ENCODE data around the gene SLC7A10.
"Not testable (repeated sequence)": the region's sequence is repeated elsewhere in the genome, so short reads cannot be mapped to it uniquely, and the experiment has no call there.

The SLC7A10 gene

GRCh38 chr19:33189453-33189852 lies 36.2 kb downstream of the SLC7A10 start:
- in situ Hi-C loops (cut with MboI; ENCODE audit: low sequenced_read_pairs): no loop called here

DNA sequence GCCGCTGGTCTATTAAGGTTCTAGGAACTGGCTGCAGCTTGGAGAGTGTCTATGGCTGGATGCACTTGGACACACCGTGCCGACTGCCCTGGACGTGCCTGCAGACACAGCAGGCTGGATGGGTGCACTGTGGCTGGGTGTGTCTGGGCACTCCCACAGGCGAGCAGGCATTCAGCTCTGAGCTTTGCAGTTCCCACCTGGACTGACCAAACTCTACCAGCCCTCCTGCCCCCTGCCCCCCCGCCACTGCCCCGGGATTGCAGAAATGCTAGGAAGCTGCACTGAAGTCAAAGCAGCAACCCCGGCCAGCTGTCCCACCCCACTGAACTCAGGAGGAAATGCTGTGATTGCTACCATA lies 38.5 kb downstream of the SLC7A10 start:
- in situ Hi-C loops (cut with MboI; ENCODE audit: low sequenced_read_pairs): no loop called here

GRCh38 chr19:33186431-33187182 lies 39.0 kb downstream of the SLC7A10 start:
- in situ Hi-C loops (cut with MboI; ENCODE audit: low sequenced_read_pairs): no loop called here

DNA sequence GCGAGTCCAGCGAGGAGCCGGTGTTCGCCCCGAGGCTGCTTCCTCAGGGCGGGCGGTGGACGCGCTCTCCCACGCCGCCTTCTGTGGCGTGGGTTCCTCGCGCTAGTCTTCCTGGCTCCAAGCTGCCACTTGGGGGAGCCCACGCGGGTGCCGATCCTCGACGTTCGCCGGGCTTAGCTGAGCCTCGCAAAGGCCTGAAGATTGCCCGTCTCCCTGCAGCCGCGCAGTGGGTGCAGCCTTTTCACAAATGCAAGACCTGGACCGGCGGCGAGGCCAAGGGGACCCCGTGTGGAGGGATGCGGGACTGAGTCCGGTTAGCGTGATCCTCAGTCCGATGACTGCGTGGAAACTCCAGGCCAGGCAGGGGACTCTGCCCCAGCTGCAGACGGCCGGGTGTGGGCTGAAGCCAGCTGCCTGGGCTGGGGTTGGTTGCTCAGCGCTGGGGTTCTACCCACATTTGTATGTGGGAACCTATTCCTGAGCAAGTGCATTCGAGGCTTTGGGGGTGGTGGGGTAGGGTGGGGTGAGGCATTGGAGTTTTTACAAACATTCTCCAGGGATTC lies 48.2 kb downstream of the SLC7A10 start:
- in situ Hi-C loops (cut with MboI; ENCODE audit: low sequenced_read_pairs): no loop called here

GRCh38 chr19:33176670-33177416 lies 48.8 kb downstream of the SLC7A10 start:
- in situ Hi-C loops (cut with MboI; ENCODE audit: low sequenced_read_pairs): no loop called here

DNA sequence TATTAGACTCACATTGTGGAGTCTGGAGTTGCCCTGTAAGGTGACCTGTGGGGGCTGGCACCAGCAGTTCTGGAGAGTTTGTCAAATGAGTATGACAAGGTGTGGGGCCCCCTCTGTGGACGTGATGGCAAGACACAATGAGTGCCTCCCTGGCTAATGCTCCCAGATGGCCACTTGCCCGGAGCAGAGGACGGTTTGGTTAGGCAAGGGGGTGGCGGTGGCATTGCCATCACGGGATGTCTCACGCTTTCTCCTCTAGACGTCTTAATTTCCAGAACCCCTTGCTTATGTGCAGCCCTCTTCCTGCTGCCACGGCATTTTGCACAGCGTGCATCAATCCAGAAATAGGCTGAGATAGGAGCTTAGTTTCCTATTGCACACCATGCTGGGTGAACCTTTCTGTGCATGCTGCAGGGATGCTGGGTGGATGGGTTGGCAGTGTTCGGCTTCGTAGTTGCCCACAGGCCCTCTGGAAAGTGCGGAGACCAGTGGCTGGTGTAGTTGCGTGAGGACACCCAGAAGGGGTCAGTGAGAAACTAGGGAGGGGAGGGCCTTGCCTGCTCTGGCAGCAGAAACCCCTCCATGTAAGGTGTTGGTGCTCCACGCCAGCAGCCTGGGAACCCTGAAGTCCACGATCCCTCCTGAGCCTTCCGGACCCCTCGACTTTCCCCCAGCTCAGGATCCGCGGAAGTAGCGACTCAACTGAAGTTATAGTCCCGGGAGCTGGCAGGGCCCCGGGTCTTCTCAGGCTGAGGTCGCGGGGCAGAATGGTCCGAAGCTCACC lies 49.6 kb downstream of the SLC7A10 start:
- in situ Hi-C loops (cut with MboI; ENCODE audit: low sequenced_read_pairs): no loop called here

- in situ Hi-C loops (cut with MboI; ENCODE audit: low sequenced_read_pairs): no loop called here
These were observed 50.4 kb downstream of the SLC7A10 start for GRCh38 chr19:33175156-33175782.

- in situ Hi-C loops (cut with MboI; ENCODE audit: low sequenced_read_pairs): no loop called here
These were observed 51.5 kb downstream of the SLC7A10 start for GRCh38 chr19:33174186-33174585.

DNA sequence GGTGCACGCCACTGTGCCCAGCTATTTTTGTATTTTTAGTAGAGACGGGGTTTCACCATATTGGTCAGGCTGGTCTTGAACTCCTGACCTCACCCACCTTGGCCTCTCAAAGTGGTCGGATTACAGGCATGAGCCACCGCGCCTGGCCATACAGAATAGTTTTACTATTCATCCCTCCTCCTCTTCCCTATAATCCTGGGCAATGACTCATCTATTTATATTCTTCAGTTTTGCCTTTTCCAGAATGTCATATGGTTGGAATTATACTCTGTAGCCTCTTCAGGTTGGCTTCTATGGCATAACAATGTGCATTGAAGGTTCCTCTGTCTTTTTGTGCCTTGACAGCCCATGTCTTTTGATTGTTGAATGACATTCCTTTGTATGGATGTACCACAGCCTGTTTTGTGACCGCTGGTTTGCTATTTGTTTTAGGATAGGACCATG lies 53.7 kb downstream of the SLC7A10 start:
- in situ Hi-C loops (cut with MboI; ENCODE audit: low sequenced_read_pairs): no loop called here

- in situ Hi-C loops (cut with MboI; ENCODE audit: low sequenced_read_pairs): no loop called here
These were observed 54.3 kb downstream of the SLC7A10 start for GRCh38 chr19:33171222-33171795.

GRCh38 chr19:33168528-33168927 lies 57.1 kb downstream of the SLC7A10 start:
- in situ Hi-C loops (cut with MboI; ENCODE audit: low sequenced_read_pairs): no loop called here

GRCh38 chr19:33167438-33167837 lies 58.2 kb downstream of the SLC7A10 start:
- in situ Hi-C loops (cut with MboI; ENCODE audit: low sequenced_read_pairs): no loop called here

- in situ Hi-C loops (cut with MboI; ENCODE audit: low sequenced_read_pairs): not testable (repeated sequence)
These were observed 59.6 kb downstream of the SLC7A10 start for GRCh38 chr19:33166037-33166436.

- in situ Hi-C loops (cut with MboI; ENCODE audit: low sequenced_read_pairs): no loop called here
These were observed 62.2 kb downstream of the SLC7A10 start for GRCh38 chr19:33163481-33163880.

DNA sequence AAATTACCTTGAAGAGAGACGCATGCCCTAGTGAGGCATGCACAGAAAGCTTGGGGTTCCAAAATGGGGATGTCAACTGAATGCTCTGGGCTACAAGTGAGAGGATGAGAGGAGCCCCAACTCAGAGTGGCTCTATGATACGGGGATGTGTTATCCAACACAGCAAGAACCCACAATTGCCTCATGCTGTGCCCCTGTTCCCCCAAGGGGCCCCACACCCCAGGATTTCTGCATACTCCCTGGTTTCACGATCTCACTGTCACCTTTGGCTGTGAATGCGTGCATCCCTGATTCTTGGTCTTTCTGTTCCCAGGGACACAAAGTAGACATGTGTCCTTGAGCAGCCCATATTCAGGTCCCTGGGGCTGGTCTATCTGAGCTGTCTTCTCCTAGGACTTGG lies 64.4 kb downstream of the SLC7A10 start:
- in situ Hi-C loops (cut with MboI; ENCODE audit: low sequenced_read_pairs): no loop called here

DNA sequence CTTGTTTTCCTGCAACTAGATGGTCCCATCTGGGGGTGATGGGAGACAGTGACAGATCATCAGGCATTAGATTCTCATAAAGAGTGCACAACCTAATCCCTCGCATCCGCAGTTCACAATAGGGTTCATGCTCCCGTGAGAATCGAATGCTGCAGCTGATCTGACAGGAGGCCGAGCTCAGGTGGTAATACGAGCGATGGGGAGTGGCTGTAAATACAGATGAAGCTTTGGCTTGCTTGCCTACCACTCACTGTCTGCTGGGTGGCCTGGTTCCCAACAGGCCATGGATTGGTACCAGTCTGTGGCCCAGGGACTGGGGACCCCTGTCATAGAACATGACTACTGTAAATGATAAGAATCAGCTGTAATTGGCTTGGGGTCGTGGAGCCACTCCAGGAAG lies 65.8 kb downstream of the SLC7A10 start:
- in situ Hi-C loops (cut with MboI; ENCODE audit: low sequenced_read_pairs): no loop called here

GRCh38 chr19:33159149-33159548 lies 66.5 kb downstream of the SLC7A10 start:
- in situ Hi-C loops (cut with MboI; ENCODE audit: low sequenced_read_pairs): no loop called here
